NOMO-1 treated with dmso at 0.1 percent for 144 hours (cell line): ENCODE measurements around the gene LHFPL2.

Experiments used
- DNase-seq: peaks from one replicate; lab custom pipeline; 2025; ENCODE audit not compliant: unreplicated experiment; lab: John Stamatoyannopoulos, UW

LHFPL2 gene

GRCh38 chr5:78526049-78526525 lies 122.5 kb downstream of the LHFPL2 start:
- no peak for DNase-seq

- DNase-seq: no peak
Observed at GRCh38 chr5:78523314-78524193, 125.0 kb downstream of the LHFPL2 start.

DNA sequence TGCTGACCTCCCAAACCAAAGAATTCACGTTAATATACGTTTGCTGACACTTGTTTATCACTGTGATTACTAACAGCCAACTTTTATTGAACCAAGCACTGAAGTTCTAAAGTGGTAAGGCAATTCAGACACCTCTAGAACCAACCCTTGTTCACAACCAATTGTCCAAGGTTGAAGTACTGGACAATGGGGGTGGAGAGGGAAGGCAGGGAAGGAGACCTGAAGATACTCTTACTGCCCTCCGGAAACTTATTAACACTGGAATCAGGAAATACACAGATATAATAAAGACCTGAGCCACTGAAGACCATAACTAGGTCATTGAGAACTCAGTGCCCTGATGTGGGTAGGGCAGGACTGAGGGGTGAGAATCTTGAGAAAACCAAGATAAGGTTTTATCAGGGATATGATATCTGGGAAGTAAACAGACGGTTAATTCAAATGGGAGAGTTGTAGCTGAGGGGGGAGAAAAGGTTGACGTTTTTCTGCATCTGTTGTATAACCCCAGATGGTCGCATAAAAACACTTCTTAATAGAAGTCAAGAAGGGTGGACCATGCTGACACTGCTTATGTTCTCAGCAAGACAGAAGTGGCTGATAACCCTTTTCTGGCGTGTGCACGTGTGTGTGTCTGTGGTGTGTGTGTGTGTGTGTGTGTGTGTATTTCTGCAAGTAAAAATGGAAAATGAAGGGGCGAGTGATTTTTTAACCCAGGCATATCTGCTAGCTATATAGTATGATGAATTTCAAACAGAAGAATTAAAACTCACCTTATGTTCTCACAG lies 125.9 kb downstream of the LHFPL2 start:
- DNase-seq: no peak

DNA sequence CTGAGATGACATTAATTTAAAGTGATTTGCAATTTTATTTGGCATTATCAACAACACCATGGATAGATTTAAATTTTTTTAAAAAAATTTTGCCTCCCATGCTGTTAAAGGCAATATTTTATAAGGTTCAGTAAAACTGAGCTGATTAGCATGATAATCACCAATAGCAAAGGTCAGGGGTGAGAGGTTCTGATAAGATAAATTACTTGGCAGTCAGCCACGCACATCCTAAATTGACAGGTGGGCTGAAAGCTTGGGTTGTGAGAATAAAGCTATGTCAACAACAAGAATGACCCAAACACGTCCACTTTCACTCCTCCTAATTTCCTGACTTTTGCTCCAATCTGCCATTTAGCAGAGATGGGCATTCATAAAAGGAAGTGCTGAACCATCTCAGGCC lies 127.1 kb downstream of the LHFPL2 start:
- no peak for DNase-seq

- DNase-seq: no peak
Observed at GRCh38 chr5:78519198-78519941, 129.2 kb downstream of the LHFPL2 start.

DNA sequence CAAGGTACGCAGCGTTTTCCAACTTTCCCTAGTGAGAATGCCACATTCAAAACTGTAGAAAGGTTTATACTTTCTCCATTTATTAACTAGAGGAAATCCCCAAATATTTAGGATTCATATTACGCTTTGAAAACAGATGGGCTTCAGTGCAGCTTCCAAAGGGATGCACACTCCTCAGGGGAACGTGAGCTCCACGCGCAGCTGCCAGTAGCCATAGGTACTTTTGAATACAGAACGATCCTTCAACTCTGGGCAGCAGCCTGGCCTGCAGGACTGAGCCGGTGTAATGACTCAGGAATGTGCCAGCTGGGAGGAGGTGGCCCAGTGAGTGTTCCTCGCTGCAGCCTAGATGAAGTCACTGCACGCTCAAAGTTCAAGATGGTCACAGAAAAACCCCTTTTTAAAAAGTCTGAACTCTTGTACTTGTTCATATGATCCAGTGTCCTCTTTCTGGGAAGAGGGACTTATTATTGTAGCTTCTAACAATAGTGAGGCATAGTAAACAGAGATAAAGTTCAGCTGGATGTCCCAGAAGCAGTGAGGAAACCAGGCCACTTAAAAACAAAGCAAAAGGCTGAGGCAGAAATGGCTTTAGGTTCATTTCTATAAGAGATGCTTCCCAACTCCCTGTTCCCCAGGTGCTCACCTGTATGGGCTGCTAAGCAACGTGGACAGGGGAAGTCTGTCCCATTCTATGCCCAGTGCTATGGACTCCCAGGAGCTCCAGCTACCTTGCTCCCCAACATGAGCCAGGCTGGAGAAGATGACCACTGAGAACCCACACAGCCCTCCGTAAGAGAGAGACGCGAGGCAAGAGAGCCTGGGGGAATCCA lies 130.0 kb downstream of the LHFPL2 start:
- DNase-seq: no peak

DNA sequence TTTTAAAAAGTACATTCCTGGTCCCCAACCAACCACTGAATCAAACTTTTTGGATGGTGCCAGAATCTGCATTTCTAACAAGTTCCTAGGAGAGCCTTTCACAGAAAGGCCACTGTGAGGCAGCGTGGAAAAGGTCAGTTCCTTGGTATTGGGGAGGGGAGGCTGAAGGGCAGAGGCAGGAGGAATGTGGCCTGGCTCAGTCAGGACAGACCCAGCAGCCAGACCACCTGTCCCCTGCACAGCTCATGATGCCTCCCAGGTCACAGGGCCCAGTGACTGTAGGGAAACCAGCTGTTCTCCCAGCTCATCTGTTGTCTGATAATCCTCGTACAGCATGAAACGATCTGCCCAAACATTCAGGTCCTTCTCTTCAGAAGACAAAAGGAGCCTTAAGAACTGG lies 132.9 kb downstream of the LHFPL2 start:
- no peak for DNase-seq

GRCh38 chr5:78514427-78515330 lies 133.9 kb downstream of the LHFPL2 start:
- no peak for DNase-seq

DNA sequence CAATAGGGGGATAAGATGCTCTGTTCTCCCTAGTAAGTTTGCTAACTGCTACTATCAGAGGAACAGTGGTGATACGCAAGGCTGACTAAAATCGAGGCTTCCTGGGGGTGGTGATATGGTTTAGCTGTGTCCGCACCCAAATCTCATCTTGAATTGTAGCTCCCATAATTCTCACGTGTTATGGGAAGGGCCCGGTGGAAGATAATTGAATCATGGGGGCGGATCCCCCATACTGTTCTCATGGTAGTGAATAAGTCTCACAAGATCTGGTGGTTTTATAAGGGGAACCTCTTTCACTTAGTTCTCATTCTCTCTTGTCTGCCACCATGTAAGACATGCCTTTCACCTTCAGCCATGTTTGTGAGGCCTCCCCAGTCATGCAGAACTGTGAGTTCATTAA lies 135.1 kb downstream of the LHFPL2 start:
- no peak for DNase-seq

DNA sequence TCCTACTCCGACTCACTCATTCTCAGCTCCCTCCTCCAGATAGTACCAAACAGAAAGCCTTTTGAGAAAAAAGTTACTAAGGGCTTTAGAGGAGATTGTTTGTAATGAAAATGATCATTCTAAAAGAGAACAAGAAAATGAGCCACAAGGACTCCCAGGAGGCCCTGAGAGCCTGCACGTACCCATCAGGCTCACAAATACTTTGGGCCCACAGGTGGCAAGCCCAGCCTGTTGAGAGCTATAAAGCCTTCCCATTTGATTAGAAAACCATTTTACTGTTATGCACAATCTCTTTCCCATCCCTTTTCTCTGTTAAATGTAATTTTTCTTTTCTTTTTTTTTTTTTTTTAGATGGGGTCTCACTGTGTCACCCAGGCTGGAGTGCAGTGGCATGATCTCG lies 136.1 kb downstream of the LHFPL2 start:
- DNase-seq: no peak

DNA sequence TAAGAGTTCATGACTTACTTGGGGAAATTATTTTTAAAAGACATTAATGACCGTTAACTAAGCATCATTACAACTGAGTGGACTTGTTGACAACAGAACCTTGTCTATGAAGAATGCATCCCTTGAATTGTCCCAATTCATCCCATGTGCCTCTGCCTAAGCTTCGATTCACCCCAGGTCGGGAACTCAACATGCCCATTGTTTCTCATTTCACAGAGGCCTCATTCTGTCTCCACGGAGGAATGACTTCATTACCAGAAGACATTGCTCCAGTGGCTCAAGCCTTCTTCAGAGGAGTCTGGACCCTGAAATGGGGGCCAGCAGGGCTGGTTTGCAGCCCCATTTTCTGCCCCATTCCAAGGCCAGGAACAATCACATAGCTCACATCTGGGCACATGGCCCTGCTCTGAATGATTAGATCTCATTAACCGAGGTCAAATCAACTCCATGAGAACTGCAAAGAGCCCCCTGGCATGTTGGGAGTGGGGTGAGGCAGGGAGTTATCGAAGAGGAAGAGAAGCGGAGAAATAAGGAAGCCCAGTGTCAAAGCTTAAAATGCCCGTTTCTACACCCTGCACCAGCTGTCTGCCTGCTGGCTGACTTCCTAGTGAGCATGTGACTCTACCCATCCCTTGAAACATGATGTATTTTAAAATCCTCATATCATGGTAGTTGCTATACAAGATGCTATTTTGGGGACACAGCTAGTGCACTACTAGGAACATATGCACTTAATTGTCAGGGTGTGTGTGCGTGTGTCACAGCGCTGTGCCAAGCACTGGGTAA lies 137.3 kb downstream of the LHFPL2 start:
- DNase-seq: peak; percentile 14

GRCh38 chr5:78509884-78510769 lies 138.4 kb downstream of the LHFPL2 start:
- DNase-seq: no peak

DNA sequence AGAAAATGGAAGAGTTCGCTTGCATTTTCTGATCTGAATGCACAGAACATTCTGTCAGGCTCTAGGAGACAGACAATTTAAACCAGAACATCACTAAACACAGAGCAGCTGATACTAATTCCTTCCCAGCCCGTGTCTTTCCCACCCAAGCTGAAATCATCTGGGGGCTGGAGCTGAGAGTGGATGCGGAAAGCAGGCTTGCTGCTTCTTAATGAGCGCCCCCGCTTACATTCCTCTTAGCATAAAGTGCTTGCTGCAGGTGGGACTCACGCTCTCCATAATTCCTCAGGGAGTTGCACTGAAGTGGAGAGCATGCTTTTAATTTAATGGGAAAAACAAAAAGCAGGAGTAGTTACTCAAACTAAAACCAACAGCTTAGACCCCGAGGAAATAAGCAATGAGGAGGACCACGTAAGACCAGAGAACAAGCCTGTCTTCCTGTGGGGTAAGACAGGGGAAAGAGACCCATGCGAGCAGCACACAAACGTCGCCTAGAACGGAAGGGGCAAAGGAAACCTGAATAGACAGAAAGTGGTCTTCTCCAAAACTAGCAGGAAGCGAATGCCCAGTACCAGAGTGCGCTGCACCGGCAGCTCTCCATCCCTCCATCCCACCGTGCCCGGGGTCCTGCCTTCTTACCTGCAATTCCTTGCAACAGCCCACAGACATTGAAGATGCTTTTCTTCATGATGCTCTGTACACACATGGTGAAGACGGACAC lies 139.3 kb downstream of the LHFPL2 start:
- no peak for DNase-seq

DNA sequence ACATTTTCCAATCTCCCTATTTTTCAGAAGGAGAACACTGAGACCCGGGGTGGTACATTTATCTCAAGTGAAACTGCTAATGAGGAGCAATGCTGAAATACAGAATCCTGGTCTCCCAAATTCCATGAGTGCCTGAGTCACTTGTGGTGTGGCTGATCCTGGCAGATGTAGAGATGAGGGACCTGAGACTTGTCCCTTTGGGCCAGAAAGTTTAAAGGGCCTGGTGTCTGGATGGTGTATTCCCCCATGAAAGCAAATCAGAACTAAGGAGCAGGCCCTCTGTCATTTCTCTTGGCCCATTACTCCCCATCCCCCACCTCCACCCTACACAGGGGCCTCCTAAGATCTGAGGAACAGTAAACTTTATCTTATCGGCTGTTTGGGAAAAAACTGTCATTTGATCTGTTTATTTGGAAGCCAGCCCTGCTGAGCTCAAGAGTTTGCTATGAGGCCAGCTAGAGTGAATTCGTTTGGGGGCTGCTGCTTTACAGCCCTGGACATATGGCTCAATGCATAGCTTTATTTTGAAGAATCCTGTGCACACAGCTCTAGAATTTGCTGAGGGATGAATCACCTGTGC lies 140.3 kb downstream of the LHFPL2 start:
- no peak for DNase-seq

GRCh38 chr5:78507531-78507930 lies 141.0 kb downstream of the LHFPL2 start:
- DNase-seq: no peak

GRCh38 chr5:78506261-78507024 lies 142.1 kb downstream of the LHFPL2 start:
- no peak for DNase-seq
